Measurements from ENCODE around the gene PDE6B.
"Not testable (repeated sequence)": the region's sequence is repeated elsewhere in the genome, so short reads cannot be mapped to it uniquely, and the experiment has no call there.

Gene PDE6B

GRCh38 chr4:656436-657337, 31.3 kb downstream of the PDE6B start:
- no peak for DNase-seq (ENCODE audit: low read depth)

DNA sequence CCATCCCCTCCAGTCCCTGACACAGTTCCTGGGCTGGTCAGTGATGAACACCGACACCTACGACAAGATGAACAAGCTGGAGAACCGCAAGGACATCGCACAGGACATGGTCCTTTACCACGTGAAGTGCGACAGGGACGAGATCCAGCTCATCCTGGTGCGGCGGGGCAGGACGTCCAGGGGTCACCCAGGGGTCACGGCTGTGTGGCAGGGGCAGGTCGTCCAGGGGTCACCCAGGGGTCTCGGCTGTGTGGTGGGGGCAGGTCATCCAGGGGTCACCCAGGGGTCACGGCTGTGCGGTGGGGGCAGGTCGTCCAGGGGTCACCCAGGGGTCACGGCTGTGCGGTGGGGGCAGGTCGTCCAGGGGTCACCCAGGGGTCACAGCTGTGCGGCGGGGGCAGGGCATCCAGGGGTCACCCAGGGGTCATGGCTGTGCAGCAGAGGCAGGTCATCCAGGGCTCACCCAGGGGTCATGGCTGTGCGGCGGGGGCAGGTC, 32.0 kb downstream of the PDE6B start:
- DNase-seq (ENCODE audit: low read depth), result no peak

DNA sequence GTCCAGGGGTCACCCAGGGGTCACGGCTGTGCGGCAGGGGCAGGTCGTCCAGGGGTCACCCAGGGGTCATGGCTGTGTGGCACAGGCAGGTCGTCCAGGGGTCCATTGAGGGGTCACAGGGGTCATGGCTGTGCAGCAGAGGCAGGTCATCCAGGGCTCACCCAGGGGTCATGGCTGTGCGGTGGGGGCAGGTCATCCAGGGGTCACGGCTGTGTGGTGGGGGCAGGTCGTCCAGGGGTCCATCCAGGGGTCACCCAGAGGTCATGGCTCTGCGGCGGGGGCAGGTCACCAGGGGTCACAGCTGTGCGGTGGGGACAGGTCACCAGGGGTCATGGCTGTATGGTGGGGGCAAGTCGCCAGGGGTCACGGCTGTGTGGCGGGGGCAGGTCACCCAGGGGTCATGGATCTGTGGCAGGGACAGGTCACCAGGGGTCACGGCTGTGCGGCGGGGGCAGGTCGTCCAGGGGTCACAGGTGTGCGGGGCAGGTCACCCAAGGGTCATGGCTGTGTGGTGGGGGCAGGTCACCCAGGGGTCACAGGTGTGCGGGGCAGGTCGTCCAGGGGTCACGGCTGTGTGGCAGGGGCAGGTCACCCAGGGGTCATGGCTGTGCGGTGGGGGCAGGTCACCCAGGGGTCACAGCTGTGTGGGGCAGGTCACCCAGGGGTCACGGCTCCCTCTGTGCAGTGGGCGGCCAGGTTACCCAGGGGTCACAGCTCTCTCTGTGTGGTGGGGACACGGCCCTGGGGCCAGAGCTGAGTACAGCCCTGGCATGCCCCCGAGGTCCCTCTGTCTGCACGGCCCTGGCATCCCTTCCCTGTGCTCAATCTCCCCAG, 32.7 kb downstream of the PDE6B start:
- DNase-seq (ENCODE audit: low read depth), result no peak

DNA sequence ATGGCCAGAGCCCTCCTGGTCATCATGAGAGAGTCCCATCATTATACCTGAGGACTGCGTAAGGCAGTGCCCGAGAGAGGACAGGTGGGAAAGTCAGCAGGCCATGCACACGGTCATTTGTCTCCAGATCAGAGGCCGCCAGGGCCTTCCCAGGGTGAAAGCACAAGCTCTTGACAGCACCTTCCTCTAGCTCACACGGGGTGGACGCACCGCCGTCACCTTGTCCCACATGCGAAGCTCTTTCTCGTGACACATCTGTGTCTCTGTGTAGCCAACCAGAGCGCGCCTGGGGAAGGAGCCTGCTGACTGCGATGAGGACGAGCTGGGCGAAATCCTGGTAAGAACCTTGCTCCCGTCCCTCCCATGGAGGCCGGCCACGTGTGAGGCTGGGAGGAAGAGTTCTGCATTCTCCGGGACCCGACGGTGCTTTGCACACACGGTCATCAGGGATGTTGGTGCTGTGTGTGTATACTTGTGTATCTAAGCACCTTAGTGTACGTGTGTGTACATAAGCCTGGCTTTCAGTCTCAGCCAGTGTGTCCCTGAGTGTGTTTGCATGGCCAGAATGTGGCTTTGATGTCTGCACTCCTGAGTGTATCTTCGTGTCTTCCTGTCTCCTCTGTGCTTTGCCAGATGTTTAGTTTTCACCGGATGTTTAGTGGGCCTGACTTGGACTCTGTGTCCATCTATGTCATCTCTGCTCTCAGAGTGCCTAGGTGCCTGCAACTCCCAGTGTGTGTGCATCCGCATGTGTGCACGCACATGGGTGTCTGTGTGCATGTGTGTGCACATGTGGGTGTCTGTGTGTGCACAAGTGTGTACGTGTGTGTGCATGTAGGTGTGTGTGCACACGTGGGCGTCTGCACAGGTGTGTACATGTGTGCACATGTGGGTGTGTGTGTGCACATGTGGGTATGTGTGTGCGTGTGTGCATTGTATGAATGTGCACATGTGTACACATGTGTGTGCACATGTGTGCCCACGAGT, 33.6 kb downstream of the PDE6B start:
- DNase-seq (ENCODE audit: low read depth), result no peak

- no peak for DNase-seq (ENCODE audit: low read depth)
Measured at GRCh38 chr4:659851-660250, 34.5 kb downstream of the PDE6B start.

GRCh38 chr4:660401-660800, 35.0 kb downstream of the PDE6B start:
- no peak for DNase-seq (ENCODE audit: low read depth)

GRCh38 chr4:661231-661630, 35.9 kb downstream of the PDE6B start:
- DNase-seq (ENCODE audit: low read depth), result no peak

DNA sequence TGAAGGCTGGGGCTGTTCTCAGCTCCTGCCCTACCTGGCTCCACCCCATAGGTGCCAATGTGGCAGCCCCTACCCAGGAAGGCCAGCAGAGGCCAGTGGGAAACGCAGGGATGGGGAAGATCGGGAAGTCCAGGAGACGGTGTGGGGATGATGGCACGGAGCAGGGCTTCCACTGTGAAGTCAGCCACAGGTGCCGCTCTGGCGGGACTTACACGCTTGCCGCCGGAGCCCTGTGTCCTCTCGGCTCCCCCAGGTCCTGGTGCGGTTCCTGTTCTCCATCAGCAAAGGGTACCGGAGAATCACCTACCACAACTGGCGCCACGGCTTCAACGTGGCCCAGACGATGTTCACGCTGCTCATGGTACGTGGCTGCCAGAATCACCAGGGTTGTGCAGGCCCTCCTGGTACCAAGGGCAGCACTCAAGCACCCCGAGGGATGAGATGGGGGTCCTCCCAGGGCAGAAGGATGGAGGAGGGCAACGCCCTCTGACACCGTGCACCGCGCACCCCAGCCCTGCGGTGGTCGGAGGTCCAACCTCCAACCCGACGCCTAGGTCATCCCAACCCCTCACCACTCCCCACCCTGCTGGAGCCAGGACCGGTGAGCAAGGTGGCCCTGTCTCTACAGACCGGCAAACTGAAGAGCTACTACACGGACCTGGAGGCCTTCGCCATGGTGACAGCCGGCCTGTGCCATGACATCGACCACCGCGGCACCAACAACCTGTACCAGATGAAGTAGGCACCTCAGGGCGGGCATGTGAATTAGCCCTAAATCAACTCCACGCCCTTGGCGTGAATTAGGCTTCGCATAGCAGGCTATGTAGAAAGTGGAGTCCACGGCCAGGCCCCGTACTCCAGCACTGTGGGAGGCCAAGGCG, 36.7 kb downstream of the PDE6B start:
- DNase-seq (ENCODE audit: low read depth), result no peak

DNA sequence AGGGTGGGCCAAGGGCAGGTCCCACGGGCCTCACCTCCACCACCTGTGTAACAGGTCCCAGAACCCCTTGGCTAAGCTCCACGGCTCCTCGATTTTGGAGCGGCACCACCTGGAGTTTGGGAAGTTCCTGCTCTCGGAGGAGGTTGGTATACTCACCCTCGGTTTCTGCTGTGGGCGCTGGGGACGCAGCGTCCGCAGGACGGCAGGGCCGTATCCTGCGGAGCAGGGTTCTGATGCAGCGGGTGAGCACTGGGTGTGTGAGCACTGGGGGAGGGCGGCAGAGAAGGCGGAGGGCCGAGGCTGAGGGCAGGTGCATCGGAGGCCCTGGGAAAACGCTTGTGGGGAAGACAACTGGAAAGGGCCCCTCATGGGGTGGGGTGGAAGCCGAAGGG, 37.7 kb downstream of the PDE6B start:
- no peak for DNase-seq (ENCODE audit: low read depth)

GRCh38 chr4:663438-664428, 38.4 kb downstream of the PDE6B start:
- DNase-seq (ENCODE audit: low read depth), result no peak

DNA sequence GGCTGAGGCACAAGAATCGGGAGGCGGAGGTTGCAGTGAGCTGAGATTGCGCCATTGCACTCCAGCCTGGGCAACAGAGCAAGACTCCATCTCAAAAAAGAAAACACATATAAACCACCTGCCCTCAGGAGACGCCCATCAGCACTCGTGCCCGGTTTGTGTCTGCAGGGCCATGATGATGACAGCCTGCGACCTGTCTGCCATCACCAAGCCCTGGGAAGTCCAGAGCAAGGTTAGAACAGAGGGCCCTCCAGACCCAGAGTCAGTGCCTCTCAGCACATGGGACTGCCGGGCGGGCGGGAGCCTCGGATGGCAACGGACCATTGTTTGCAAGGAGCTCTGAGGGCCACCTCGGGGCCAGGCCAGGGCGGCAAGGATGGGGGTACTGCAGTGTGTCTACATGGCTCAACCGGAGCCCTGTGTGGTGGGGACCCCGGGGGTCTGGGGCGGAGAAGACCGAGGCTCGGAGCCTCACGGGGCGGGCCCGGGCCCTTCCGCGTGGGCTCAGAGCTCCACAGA, 39.4 kb downstream of the PDE6B start:
- DNase-seq (ENCODE audit: low read depth), result no peak

DNA sequence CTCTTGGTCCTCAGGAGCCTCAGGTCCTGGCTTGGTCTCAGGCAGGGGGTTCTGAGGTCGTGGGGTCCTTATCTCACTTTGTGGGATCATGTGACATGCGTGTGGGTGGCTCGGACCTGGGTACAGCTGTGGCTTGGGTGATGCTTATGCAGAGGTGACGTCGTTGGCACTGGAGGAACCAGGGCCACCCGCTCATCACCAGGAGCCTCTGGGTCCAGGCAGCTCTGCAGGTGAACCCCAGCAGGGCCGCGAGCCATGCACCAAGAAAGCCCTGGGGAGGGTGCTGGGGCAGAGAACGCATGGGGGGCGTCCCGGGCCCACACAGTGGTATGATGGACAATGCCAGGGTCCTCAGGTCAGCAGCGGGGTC, 40.0 kb downstream of the PDE6B start:
- DNase-seq (ENCODE audit: low read depth), result no peak

DNA sequence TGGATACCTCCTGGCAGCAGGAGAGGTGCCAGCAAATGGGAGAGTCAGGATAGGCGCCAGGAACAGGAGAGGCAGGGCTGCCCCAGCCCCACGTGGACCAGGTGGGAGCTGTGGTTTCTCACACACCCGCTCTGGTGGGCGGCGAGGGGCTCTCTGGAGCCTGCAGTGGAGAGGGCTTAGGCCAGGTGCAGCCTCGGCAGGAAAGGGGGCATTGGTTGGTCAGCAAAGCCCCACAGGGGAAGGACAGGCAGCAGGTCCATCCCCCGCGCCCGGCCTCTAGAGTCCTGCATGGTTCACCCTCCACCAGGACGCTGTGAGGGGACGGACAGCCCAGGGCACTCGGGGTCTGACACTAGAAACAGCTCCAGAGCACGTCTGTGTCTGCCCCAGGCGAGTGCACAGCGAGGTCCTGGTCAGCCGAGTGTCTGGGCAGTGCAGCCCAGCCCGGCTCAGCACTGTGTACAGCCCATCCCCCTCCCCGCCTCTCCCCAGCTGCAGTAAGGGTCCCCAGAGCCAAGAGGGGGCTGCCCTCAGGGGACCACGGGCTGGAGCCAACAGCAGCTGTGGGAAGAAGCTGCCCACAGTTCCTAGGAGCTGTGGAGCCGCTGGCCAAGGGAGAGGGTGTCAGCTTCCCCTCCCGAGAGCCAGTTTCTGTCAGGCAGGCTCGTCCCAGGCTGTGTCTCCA, 40.5 kb downstream of the PDE6B start:
- no peak for DNase-seq (ENCODE audit: low read depth)

DNA sequence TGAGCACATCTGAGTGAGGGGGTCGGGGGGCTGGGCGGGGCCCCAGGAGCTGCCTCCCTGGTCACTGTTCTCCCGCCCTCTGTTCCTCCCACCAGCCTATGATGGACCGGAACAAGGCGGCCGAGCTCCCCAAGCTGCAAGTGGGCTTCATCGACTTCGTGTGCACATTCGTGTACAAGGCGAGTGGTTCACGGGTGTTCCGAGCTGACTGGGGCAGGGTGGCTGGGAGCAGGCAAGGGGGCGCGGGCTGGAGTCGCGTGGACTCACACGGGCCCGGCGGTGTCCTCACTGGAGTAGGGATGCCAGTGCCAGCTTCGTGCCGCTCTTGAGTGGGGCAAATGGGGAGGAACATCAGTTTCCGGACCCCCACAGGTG, 41.0 kb downstream of the PDE6B start:
- no peak for DNase-seq (ENCODE audit: low read depth)

DNA sequence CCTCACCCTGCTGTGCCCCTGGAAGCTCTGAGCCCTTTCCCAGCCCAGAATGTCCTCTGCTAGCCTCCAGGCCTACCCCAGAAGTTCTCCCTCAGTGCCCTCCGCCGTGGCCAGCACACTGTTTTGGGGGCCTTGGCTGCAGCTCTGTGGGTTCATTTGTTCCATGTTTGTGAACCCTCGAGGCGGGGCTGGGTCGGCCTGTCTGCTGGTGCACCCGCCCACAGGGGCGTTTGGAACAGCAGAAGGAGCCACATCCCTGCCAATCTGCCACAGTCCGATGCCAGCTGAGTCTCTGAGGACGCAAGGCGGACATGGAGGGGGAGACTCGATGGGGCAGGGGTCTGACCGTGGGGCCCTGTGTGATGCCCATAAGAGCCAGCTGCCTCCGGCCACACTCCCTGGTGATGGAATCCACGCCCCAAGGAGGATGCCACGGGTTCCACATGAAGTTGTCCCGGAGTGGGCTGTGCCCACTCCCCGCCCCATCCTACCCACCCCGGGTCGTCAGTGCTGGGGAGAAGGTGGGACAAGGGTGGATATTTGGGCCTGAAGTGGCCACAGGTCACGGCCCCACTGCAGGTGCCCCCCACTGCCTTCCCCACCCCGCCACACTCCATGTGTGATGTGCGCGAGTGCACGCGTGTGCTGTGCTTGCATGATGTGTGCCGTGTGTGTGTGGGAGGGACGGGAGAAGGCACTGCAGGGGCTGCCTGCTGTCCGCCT, 41.6 kb downstream of the PDE6B start:
- DNase-seq (ENCODE audit: low read depth), result no peak

GRCh38 chr4:667545-667925, 42.2 kb downstream of the PDE6B start:
- DNase-seq (ENCODE audit: low read depth), result no peak

GRCh38 chr4:668219-668618, 42.8 kb downstream of the PDE6B start:
- not testable (repeated sequence) for DNase-seq (ENCODE audit: low read depth)

Data from GM04503 (cell line).